ENCODE measurements around the gene UBR4.

Gene UBR4

DNA sequence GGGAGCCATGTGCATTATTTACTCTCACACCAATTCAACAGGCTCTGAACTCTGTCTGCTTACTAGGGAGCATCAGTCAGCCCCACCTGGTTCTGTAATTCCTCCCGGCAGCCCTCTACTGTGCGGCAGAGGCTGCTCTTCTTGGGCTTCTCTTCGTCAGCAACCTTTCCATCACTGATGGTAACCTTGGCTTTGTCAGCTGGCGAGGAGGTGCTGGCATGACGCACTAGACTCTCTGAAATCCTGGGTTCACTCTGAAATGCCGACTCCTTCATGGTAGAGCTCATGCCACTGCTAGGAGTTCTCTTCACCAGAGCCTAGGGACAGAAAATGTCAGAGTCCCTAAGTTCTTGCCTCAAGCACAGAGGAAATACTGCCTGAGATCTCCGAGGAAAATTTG, 49.2 kb downstream of the UBR4 start:
- TF ChIP-seq, protein P1, sequence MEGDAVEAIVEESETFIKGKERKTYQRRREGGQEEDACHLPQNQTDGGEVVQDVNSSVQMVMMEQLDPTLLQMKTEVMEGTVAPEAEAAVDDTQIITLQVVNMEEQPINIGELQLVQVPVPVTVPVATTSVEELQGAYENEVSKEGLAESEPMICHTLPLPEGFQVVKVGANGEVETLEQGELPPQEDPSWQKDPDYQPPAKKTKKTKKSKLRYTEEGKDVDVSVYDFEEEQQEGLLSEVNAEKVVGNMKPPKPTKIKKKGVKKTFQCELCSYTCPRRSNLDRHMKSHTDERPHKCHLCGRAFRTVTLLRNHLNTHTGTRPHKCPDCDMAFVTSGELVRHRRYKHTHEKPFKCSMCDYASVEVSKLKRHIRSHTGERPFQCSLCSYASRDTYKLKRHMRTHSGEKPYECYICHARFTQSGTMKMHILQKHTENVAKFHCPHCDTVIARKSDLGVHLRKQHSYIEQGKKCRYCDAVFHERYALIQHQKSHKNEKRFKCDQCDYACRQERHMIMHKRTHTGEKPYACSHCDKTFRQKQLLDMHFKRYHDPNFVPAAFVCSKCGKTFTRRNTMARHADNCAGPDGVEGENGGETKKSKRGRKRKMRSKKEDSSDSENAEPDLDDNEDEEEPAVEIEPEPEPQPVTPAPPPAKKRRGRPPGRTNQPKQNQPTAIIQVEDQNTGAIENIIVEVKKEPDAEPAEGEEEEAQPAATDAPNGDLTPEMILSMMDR (IDR thresholded peaks at IDR 0.05; ENCODE audit: insufficient read depth, low read depth, low read length, missing control alignments): no peak
- no peak overlapping the region for H3K4me3 ChIP-seq (ENCODE audit: low read depth, low read length)
- DNase-seq (ENCODE audit: low read depth): no peak

DNA sequence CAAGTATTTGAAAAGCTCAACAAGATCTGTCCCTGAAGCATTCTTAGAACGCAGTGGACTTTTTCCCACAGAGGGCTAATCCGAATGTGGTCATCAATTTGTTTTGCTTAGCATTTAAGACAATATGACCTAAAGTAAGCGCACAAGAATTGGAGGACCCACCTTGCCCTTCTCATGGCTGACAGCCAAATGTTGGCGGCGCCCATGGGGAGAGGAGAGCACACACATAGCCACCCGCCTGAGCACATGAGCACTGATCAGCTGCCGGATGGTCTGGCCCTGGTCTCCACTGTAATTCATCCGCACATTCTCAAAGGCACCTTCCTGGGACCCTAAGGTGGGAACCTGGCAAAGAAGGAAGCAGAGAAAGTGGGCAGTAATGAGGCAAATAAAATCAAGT, 52.4 kb downstream of the UBR4 start:
- DNase-seq (ENCODE audit: low read depth): no peak
- TF ChIP-seq, protein P1 (IDR thresholded peaks at IDR 0.05; ENCODE audit: insufficient read depth, low read depth, low read length, missing control alignments): no peak
- H3K4me3 ChIP-seq (ENCODE audit: low read depth, low read length): no peak overlapping the region

- H3K4me3 ChIP-seq (ENCODE audit: low read depth, low read length): no peak overlapping the region
- DNase-seq (ENCODE audit: low read depth): no peak
- TF ChIP-seq, protein P1 (IDR thresholded peaks at IDR 0.05; ENCODE audit: insufficient read depth, low read depth, low read length, missing control alignments): no peak
These were observed 53.4 kb downstream of the UBR4 start for GRCh38 chr1:19156676-19157075.

GRCh38 chr1:19154876-19155275, 55.2 kb downstream of the UBR4 start:
- TF ChIP-seq, protein P1 (IDR thresholded peaks at IDR 0.05; ENCODE audit: insufficient read depth, low read depth, low read length, missing control alignments): no peak
- no peak for DNase-seq (ENCODE audit: low read depth)

GRCh38 chr1:19153169-19153568, 56.9 kb downstream of the UBR4 start:
- no peak for DNase-seq (ENCODE audit: low read depth)
- no peak overlapping the region for H3K4me3 ChIP-seq (ENCODE audit: low read depth, low read length)
- TF ChIP-seq, protein P1 (IDR thresholded peaks at IDR 0.05; ENCODE audit: insufficient read depth, low read depth, low read length, missing control alignments): no peak

More at GRCh38 chr1:19154876-19155275, 55.2 kb downstream of the UBR4 start:
- H3K4me3 ChIP-seq (ENCODE audit: low read depth, low read length): no peak overlapping the region

GRCh38 chr1:19151537-19151936, 58.5 kb downstream of the UBR4 start:
- TF ChIP-seq, protein P1 (IDR thresholded peaks at IDR 0.05; ENCODE audit: insufficient read depth, low read depth, low read length, missing control alignments): no peak
- no peak for DNase-seq (ENCODE audit: low read depth)

GRCh38 chr1:19149736-19150135, 60.3 kb downstream of the UBR4 start:
- DNase-seq (ENCODE audit: low read depth): no peak

More at GRCh38 chr1:19151537-19151936, 58.5 kb downstream of the UBR4 start:
- no peak overlapping the region for H3K4me3 ChIP-seq (ENCODE audit: low read depth, low read length)

More at GRCh38 chr1:19149736-19150135, 60.3 kb downstream of the UBR4 start:
- TF ChIP-seq, protein P1 (IDR thresholded peaks at IDR 0.05; ENCODE audit: insufficient read depth, low read depth, low read length, missing control alignments): no peak
- H3K4me3 ChIP-seq (ENCODE audit: low read depth, low read length): no peak overlapping the region

Measured in GM12865 (cell line).